Breast epithelium (tissue), 3 donors: ENCODE results near the gene TMEM17.

ENCODE experiments used
- CTCF ChIP-seq, 3 donors: fragments of 450-650 bp; IDR thresholded peaks; one replicate each; pipeline ENCODE4 v1.5.1; 2016 to 2017; ENCODE audit warnings: antibody characterized with exemption in 3 of 3, mild to moderate bottlenecking in 3 of 3, moderate library complexity in 3 of 3
- POLR2A ChIP-seq: fragments of 450-650 bp; IDR thresholded peaks from one replicate; pipeline ENCODE4 v1.6.1; 2016; ENCODE audit warnings: antibody characterized with exemption, mild to moderate bottlenecking, moderate library complexity
- POLR2AphosphoS5 ChIP-seq, 3 donors: sonication (generic); formaldehyde crosslinking; IDR thresholded peaks; one replicate each; pipeline ENCODE4 v1.6.1; 2017; ENCODE audit warnings: antibody characterized with exemption in 3 of 3

- TF ChIP-seq CTCF (IDR thresholded peaks at IDR 0.05) (no peak), POLR2A (no peak), POLR2AphosphoS5 (IDR thresholded peaks at IDR 0.05) (no peak)
Observed at GRCh38 chr2:62469548-62469947, 36.4 kb downstream of the TMEM17 start.
